CD4-positive, alpha-beta T cell (primary cell): ENCODE measurements around the gene NPC1L1. TPM values are rescaled to one million over a fixed set of nuclear protein-coding genes. Genes with fewer than 3 reads are reported as not detected.
"Not testable (repeated sequence)": the region's sequence is repeated elsewhere in the genome, so short reads cannot be mapped to it uniquely, and the experiment has no call there.

Source experiments
- ATAC-seq: fragments of 200-7000 bp; cut with Tn5 transposase; one replicate; pipeline ENCODE4 v1.10.0; 2022; ENCODE audit warnings: mild to moderate bottlenecking; ENCODE audit not compliant: poor library complexity
- CTCF ChIA-PET: fragments of 350-600 bp; sonication (Branson Sonifier 250); formaldehyde crosslinking; loops from one replicate; lab custom pipeline; 2021; ENCODE audit warnings: antibody characterized with exemption, inconsistent platforms; lab: Charles Lee
- POLR2A ChIA-PET: fragments of 350-600 bp; sonication (Branson Sonifier 250); formaldehyde crosslinking; loops from one replicate; lab custom pipeline; 2021; ENCODE audit warnings: antibody characterized with exemption, inconsistent platforms; lab: Charles Lee
- DNase-seq, 14 experiments: peaks; one replicate each; pipeline ENCODE4 v3.0.0-alpha.2; 2013 to 2020; ENCODE audit warnings: mixed read lengths in 2 of 14
- H3K27ac ChIP-seq, 2 donors: one replicate each; pipeline versions ENCODE4 v1.5.1 to v1.7.0; 2013; ENCODE audit warnings: low read length in 2 of 2, low read depth in 1 of 2, mild to moderate bottlenecking in 1 of 2
- H3K27me3 ChIP-seq, 2 experiments: 1 replicate in 1 of 2; 2 replicates in 1 of 2; pipeline versions ENCODE4 v1.6.1 to v1.7.0; 2013; ENCODE audit warnings: low read length in 2 of 2, control low read depth in 1 of 2, mild to moderate bottlenecking in 1 of 2, moderate library complexity in 1 of 2; ENCODE audit not compliant: insufficient read depth in 2 of 2, control insufficient read depth in 1 of 2
- H3K36me3 ChIP-seq: one replicate; pipeline ENCODE4 v1.6.1; 2013; ENCODE audit warnings: low read length, control low read depth; ENCODE audit not compliant: insufficient read depth
- H3K4me1 ChIP-seq: one replicate; pipeline ENCODE4 v1.6.1; 2013; ENCODE audit warnings: low read length, control low read depth; ENCODE audit not compliant: insufficient read depth
- H3K4me3 ChIP-seq: one replicate; pipeline ENCODE4 v1.5.1; 2013; ENCODE audit warnings: mild to moderate bottlenecking, low read length, moderate library complexity
- H3K9me3 ChIP-seq, 2 experiments: 1 replicate in 1 of 2; 2 replicates in 1 of 2; pipeline versions ENCODE4 v1.6.1 to v1.7.0; 2013; ENCODE audit warnings: low read length in 2 of 2, mild to moderate bottlenecking in 2 of 2, control low read depth in 1 of 2, moderate library complexity in 1 of 2; ENCODE audit not compliant: control insufficient read depth in 1 of 2, insufficient read depth in 1 of 2
- H3K27ac Mint-ChIP-seq: one replicate; pipeline ENCODE4 v1.8.0; 2020; ENCODE audit warnings: mixed read lengths
- H3K27me3 Mint-ChIP-seq: one replicate; pipeline ENCODE4 v1.8.0; 2021; ENCODE audit warnings: mixed read lengths
- H3K36me3 Mint-ChIP-seq: one replicate; pipeline ENCODE4 v1.8.0; 2021; ENCODE audit warnings: low read depth, mixed read lengths
- H3K4me1 Mint-ChIP-seq: one replicate; pipeline ENCODE4 v1.8.0; 2021; ENCODE audit warnings: low read depth, mixed read lengths
- H3K4me3 Mint-ChIP-seq: one replicate; pipeline ENCODE4 v1.8.0; 2020; ENCODE audit warnings: mild to moderate bottlenecking, mixed read lengths
- H3K9me3 Mint-ChIP-seq: one replicate; pipeline ENCODE4 v1.8.0; 2020; ENCODE audit warnings: mixed read lengths
- CTCF ChIP-seq: fragments of 200-600 bp; IDR thresholded peaks from one replicate; pipeline ENCODE4 v1.8.0; 2022; ENCODE audit warnings: antibody characterized with exemption, mild to moderate bottlenecking
- intact Hi-C, 2 experiments: fragments of 100-400 bp; cut with DNase I in 1 of 2; cut with micrococcal nuclease in 1 of 2; formaldehyde crosslinking; loops; one replicate each; pipeline versions ENCODE4 v1.15.1 to v1.9.0; 2023 to 2025; cut with DNase I, micrococcal nuclease
- total RNA-seq, 174 experiments: library from RNA in 2 of 174; stranded (reverse) in 2 of 174; gene quantifications; one replicate each; pipeline ENCODE4 v1.2.3 and lab custom pipeline; 2021 to 2026

The NPC1L1 gene
- total RNA-seq, 2 experiments from 2014 or later, result 0.08 TPM; not detected in 1

GRCh38 chr7:44564606-44565005 is 23.5 kb upstream of the NPC1L1 start:
- H3K4me1 Mint-ChIP-seq, result peaks cover 22% of the 10 kb centered on the region
- no peaks in the 10 kb centered on the region for H3K27me3 ChIP-seq
- H3K9me3 Mint-ChIP-seq, result no peaks in the 10 kb centered on the region
- DNase-seq, result no peak
- no peak overlapping the region for H3K4me3 Mint-ChIP-seq
- H3K4me1 ChIP-seq, result peaks cover 9% of the 10 kb centered on the region
- H3K27ac ChIP-seq, result no peak overlapping the region
- ChIA-PET CTCF (interaction anchor here (0.6 to 2.3 kb wide), 6 partner anchors 10 to 512 kb away, joined by 3 to 18 read pairs (median 4); partner anchors contain the start of genes DDX56 and NUDCD3), POLR2A (interaction anchor here (1.0 to 2.7 kb wide), 4 partner anchors 9 to 74 kb away, joined by 3 to 18 read pairs (median 13); partner anchors contain the start of genes DDX56, NUDCD3 and TMED4)
- no peaks in the 10 kb centered on the region for H3K9me3 ChIP-seq
- no peaks in the 10 kb centered on the region for H3K27me3 Mint-ChIP-seq
- H3K4me3 ChIP-seq, result no peak overlapping the region
- peak overlapping the region; percentile 40 for H3K27ac Mint-ChIP-seq
- H3K36me3 ChIP-seq, result peaks cover 61% of the 10 kb centered on the region
- ATAC-seq, result no peak
- H3K36me3 Mint-ChIP-seq, result peaks cover 59% of the 10 kb centered on the region
- TF ChIP-seq CTCF, result no peak
- intact Hi-C loops, result loop anchor here (1.0 to 5.0 kb wide), 3 partner anchors 72 to 324 kb away; partner anchors contain the start of gene NUDCD3 (in 2 of the 2)

DNA sequence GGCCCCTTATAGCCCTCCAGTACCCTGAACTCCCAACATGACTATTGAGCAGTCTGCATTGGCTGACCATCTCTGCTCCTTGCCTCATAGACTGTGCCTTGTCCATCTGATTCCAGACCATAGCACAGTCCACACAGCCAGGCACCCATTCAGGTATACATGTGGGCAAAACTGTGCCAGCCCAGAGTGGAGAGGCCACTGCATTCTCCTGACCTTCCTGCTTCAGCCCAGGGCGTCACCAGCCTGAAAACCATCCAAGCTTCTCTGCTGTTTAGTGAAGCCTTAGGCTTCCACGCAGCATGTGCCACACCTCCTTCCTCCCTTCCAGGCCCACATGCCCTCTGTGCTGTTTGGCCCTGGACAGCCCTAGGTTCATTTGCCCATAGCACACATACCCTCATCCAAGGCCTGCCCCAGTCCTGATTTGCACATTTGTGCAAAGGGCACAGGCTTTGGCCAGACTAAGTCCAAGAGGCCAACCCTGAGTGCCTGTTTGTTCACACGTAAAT is 22.1 kb upstream of the NPC1L1 start:
- TF ChIP-seq CTCF, result no peak

GRCh38 chr7:44562622-44562962 is 21.5 kb upstream of the NPC1L1 start:
- Mint-ChIP-seq H3K36me3 (peaks cover 39% of the 10 kb centered on the region), H3K4me1 (peaks cover 18% of the 10 kb centered on the region)
- H3K27ac Mint-ChIP-seq, intact Hi-C loops, H3K9me3 Mint-ChIP-seq, H3K27me3 ChIP-seq, H3K4me3 Mint-ChIP-seq, POLR2A ChIA-PET, H3K9me3 ChIP-seq, DNase-seq, H3K27ac ChIP-seq, H3K4me3 ChIP-seq, CTCF ChIA-PET, H3K27me3 Mint-ChIP-seq, H3K4me1 ChIP-seq, ATAC-seq: not testable (repeated sequence)
- peaks cover 41% of the 10 kb centered on the region for H3K36me3 ChIP-seq

More for the DNA sequence above, 22.1 kb upstream of the NPC1L1 start:
- POLR2A ChIA-PET, result interaction anchor here (2.7 kb wide), 1 partner anchor 73 kb away, joined by 12 read pairs; the partner anchor contains the start of gene NUDCD3
- intact Hi-C loops, result no loop called here
- peaks cover 9% of the 10 kb centered on the region for H3K4me1 ChIP-seq
- no peaks in the 10 kb centered on the region for H3K27me3 ChIP-seq
- no peaks in the 10 kb centered on the region for H3K27me3 Mint-ChIP-seq
- no peak overlapping the region for H3K27ac ChIP-seq
- peaks cover 18% of the 10 kb centered on the region for H3K4me1 Mint-ChIP-seq
- CTCF ChIA-PET, result no interaction called here
- H3K36me3 Mint-ChIP-seq, result peaks cover 45% of the 10 kb centered on the region
- DNase-seq, result no peak
- no peak for ATAC-seq
- peaks cover 47% of the 10 kb centered on the region for H3K36me3 ChIP-seq
- H3K9me3 Mint-ChIP-seq, result no peaks in the 10 kb centered on the region
- H3K4me3 Mint-ChIP-seq, result no peak overlapping the region
- no peaks in the 10 kb centered on the region for H3K9me3 ChIP-seq
- H3K27ac Mint-ChIP-seq, result peak overlapping the region; percentile 44
- no peak overlapping the region for H3K4me3 ChIP-seq
